ENCODE results near the gene B4GALT5.
A peak's percentile ranks its signal among the peaks of the same experiment; 100 is the strongest.
"Not testable (repeated sequence)": the region's sequence is repeated elsewhere in the genome, so short reads cannot be mapped to it uniquely, and the experiment has no call there.

Gene B4GALT5

GRCh38 chr20:49737260-49737659 lies 23.6 kb upstream of the B4GALT5 start:
- DNase-seq (ENCODE audit: low read depth) = no peak

DNA sequence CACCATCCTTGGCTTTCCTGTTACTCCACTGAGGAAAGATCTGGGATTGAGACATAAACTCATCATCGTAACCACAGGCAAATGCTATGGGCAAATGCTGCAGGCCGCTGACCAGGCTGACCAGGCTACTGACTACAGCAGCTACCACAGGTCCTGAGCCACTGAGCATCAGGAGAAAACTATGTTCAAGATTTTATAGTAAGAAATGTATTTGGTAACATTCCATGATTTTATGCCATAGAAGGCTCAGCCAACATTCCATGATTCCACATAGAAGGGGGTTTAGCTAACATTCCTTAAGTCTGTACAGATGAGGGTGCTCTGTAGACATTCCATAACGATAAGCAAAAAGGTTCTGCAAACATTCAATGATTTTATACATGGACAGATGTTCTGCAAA lies 16.1 kb upstream of the B4GALT5 start:
- no peak for DNase-seq (ENCODE audit: low read depth)

- DNase-seq (ENCODE audit: low read depth) = no peak
Observed at GRCh38 chr20:49727894-49728885, 14.5 kb upstream of the B4GALT5 start.

DNA sequence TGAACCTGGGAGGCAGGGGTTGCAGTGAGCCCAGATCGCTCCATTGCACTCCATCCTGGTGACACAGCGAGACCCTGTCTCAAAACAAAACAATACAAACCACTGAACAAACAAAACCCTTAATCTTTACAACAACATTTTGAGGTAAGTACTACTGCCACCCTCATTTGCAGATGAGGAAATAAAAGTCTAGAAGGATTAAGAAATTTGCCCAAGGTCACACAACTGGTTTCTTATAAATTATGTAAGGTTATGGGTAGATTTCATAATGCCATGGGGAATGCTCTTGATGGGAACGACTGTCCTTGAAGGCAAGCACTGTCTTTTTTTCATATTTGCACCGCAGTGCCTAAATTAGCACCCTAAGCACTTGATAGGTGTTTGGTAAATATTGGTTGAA lies 13.8 kb upstream of the B4GALT5 start:
- no peak for DNase-seq (ENCODE audit: low read depth)

GRCh38 chr20:49725694-49726093 lies 12.0 kb upstream of the B4GALT5 start:
- DNase-seq (ENCODE audit: low read depth) = no peak

GRCh38 chr20:49725224-49725606 lies 11.5 kb upstream of the B4GALT5 start:
- DNase-seq (ENCODE audit: low read depth) = not testable (repeated sequence)

GRCh38 chr20:49724408-49725223 lies 10.9 kb upstream of the B4GALT5 start:
- no peak for DNase-seq (ENCODE audit: low read depth)

GRCh38 chr20:49723758-49724157 lies 10.1 kb upstream of the B4GALT5 start:
- not testable (repeated sequence) for DNase-seq (ENCODE audit: low read depth)

GRCh38 chr20:49721326-49721725 lies 7.6 kb upstream of the B4GALT5 start:
- not testable (repeated sequence) for DNase-seq (ENCODE audit: low read depth)

- no peak for DNase-seq (ENCODE audit: low read depth)
Observed at GRCh38 chr20:49715466-49715865, 1.8 kb upstream of the B4GALT5 start.

GRCh38 chr20:49712996-49713752 lies 504 bp downstream of the B4GALT5 start:
- DNase-seq (ENCODE audit: low read depth) = peak; percentile 2

- DNase-seq (ENCODE audit: low read depth) = no peak
Observed at GRCh38 chr20:49712646-49712995, 1.1 kb downstream of the B4GALT5 start.

DNA sequence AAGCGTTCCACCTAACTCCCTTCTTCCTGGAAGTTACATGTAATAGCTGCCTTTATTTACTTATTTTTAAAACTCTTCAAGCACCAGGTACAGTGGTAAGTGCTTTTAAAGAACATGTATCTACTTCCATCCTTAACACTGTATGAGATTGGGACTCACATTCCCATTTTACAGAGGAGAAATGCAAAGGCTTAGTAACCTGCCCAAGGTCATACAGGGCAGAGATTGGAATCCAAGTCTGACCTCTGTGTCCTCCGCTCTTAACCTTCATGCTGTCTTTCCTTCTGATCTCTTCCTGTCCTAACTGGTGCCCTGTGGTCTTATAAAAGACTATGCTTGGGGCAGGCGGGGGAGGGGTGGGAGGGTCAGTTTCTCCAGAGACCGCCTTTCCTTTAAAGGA lies 1.6 kb downstream of the B4GALT5 start:
- DNase-seq (ENCODE audit: low read depth) = no peak

- no peak for DNase-seq (ENCODE audit: low read depth)
Observed at GRCh38 chr20:49711667-49711987, 2.1 kb downstream of the B4GALT5 start.

DNA sequence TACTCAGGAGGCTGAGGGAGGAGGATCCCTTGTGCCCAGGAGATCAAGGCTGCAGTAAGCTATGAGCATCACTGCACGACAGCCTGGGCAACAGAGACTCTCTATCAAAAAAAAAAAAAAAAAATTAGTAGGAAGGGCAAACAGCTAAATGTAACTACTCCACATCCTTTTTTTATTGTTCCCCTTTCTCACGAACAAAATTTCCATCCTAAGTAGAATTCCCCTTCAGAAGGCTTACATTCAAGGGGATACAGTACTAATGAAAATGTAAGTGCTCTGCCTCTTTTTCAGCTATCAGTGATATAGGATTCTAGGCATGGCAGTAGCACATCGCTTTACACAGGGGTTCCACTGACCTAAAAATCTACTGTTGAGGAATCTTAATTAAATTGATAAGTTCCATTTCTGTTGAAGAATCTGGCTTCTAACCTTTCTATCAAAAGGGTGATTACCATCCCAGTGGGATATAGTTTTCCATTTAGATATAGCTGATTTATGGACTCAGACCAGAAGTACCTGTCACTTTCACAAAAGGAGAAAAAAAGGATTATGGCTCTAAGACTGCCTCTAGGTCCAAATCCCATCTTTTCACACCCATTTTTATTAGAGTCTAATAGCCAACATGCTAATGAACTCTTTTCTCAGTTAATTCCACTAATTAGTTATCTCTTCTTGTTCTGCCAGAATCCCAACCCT lies 2.6 kb downstream of the B4GALT5 start:
- no peak for DNase-seq (ENCODE audit: low read depth)

DNA sequence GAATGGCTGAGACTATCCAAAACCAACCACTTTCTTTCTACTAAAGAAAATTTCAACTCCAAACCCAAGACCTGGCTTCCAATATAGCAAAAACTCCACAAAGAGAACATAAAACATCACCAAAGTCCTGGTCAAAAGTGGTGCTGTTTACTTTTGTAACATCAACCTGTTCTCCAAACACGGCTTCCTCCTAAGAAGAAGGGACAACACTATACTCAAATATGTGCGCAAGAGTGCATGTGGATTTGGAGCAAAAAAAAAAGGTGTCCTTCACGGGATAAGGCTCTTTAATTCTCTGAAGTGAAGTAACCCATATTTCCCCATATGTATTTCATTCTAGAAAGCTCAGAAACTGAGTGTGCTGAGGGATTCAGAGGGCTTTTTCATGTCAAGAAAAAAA lies 6.6 kb downstream of the B4GALT5 start:
- DNase-seq (ENCODE audit: low read depth) = no peak

DNA sequence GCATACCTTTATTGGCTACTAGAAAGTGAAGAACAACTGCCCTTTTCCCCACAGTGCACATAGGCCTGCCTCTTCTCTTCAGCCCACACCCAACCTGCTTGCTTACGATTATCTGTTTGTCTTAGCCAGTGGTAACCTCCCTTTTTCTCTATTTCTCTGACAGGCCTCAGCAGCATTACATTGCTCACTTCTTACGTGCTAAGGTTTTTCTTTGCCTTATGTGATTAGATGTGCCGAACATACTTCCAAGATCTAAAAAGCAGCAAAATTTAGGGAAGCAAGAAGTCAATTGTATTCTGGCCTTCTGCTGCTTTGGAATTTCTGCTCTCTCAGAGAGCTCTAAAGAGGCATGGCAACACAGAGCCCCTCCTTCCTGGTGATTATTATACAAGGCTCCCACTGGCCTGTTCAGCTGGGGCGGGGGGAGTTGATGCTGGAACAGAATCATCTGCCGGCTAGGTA lies 7.0 kb downstream of the B4GALT5 start:
- DNase-seq (ENCODE audit: low read depth) = no peak

- DNase-seq (ENCODE audit: low read depth) = not testable (repeated sequence)
Observed at GRCh38 chr20:49705893-49706292, 7.8 kb downstream of the B4GALT5 start.

GRCh38 chr20:49705358-49705757 lies 8.3 kb downstream of the B4GALT5 start:
- DNase-seq (ENCODE audit: low read depth) = no peak

GRCh38 chr20:49704932-49705336 lies 8.7 kb downstream of the B4GALT5 start:
- no peak for DNase-seq (ENCODE audit: low read depth)

DNA sequence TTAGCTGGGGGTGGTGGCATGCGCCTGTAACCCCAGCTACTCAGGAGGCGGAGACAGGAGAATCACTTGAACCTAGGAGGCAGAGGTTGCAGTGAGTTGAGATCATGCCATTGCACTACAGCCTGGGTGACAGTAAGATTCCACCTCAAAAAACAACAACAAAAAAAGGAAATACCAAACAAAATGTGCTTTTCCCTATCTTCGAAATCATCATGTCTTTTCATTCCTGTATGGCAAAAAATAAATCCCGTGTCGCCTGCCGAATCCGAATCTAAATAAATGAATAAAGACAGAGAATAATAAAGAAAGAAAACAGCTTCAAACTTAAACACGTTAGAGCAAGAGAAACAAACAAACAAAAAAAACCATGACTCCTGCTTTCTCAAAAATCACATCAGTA lies 11.8 kb downstream of the B4GALT5 start:
- DNase-seq (ENCODE audit: low read depth) = no peak
